Omental fat pad (tissue), 4 donors: ENCODE data around the gene FSD1. TPM values are rescaled to one million over a fixed set of nuclear protein-coding genes. Genes with fewer than 3 reads are reported as not detected.

Experiments
- ATAC-seq: fragments of 150-250 bp; one replicate; pipeline ENCODE4 v1.9.1; 2016; ENCODE audit warnings: mild to moderate bottlenecking, moderate library complexity; ENCODE audit not compliant: low FRiP score
- DNase-seq: peaks from one replicate; pipeline ENCODE4 v3.0.0-alpha.2; 2019; ENCODE audit warnings: low spot score
- total RNA-seq, 4 donors: library from RNA; depleted of rRNA; stranded (reverse); fragments of >200 nt; gene quantifications; one replicate each; pipeline ENCODE4 v1.1.0, GENCODE V29; 2016
- TF ChIP-seq, protein P1 (sequence below), 3 donors: fragments of 450-650 bp; IDR thresholded peaks; one replicate each; pipeline ENCODE4 v1.5.1; 2016 to 2017; ENCODE audit warnings: antibody characterized with exemption in 3 of 3, mild to moderate bottlenecking in 3 of 3, moderate library complexity in 2 of 3

Gene FSD1
- total RNA-seq, 4 donors from 2014 or later, result not detected

DNA sequence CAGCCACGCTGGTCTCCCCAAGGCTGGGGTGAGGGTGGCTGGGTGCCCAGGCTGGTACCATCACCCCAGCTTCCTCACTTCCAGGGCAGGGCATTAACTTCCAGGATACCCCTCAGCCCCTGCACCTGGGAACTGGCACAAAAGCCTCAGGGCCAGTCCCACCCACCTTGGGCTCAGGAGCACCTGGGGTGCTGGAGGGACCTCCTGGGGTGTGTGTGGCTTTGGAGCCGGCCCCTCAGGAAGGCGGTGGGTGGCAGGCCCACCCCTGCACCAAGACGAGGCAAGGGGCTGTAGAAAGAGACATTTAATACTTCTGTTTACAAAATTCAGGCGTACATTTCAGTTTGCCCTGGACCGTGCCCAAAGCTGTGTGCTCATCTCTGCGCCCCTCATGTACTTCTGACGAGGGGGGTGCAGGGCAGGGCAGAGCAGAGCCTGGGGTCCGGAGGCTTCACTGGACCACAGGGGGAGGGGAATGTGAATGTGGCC, 55.7 kb downstream of the FSD1 start:
- DNase-seq (no peak), ATAC-seq (no peak)
- TF ChIP-seq, protein P1, sequence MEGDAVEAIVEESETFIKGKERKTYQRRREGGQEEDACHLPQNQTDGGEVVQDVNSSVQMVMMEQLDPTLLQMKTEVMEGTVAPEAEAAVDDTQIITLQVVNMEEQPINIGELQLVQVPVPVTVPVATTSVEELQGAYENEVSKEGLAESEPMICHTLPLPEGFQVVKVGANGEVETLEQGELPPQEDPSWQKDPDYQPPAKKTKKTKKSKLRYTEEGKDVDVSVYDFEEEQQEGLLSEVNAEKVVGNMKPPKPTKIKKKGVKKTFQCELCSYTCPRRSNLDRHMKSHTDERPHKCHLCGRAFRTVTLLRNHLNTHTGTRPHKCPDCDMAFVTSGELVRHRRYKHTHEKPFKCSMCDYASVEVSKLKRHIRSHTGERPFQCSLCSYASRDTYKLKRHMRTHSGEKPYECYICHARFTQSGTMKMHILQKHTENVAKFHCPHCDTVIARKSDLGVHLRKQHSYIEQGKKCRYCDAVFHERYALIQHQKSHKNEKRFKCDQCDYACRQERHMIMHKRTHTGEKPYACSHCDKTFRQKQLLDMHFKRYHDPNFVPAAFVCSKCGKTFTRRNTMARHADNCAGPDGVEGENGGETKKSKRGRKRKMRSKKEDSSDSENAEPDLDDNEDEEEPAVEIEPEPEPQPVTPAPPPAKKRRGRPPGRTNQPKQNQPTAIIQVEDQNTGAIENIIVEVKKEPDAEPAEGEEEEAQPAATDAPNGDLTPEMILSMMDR (IDR thresholded peaks at IDR 0.05), result no peak

DNA sequence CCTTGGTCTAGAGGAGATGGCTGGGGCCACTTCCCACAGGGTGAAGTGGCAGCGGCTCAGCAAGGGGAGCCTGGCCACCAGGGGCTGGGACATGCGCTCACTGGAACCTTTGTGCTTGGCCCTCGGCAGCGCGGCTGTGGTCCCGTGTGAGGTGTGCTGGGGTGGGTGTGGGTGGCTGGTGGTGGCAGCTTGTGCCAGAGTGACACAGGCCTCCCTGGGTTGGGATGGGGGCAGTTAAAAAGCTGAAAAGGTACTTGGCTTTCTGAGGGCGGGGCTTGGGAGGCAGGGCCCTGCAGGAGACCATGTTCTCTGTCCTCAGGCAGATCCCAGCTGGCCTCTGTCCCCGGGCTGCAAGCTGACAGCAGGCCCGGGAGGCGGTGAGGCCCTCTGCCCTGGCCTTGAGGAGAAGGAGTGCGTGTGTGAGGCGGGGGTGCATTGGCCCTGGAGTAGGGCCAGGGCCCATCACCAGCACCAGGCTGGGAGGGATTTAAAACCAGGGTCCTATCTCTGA, 56.3 kb downstream of the FSD1 start:
- no peak for ATAC-seq
- TF ChIP-seq, protein P1 (IDR thresholded peaks at IDR 0.05), result no peak
- no peak for DNase-seq

DNA sequence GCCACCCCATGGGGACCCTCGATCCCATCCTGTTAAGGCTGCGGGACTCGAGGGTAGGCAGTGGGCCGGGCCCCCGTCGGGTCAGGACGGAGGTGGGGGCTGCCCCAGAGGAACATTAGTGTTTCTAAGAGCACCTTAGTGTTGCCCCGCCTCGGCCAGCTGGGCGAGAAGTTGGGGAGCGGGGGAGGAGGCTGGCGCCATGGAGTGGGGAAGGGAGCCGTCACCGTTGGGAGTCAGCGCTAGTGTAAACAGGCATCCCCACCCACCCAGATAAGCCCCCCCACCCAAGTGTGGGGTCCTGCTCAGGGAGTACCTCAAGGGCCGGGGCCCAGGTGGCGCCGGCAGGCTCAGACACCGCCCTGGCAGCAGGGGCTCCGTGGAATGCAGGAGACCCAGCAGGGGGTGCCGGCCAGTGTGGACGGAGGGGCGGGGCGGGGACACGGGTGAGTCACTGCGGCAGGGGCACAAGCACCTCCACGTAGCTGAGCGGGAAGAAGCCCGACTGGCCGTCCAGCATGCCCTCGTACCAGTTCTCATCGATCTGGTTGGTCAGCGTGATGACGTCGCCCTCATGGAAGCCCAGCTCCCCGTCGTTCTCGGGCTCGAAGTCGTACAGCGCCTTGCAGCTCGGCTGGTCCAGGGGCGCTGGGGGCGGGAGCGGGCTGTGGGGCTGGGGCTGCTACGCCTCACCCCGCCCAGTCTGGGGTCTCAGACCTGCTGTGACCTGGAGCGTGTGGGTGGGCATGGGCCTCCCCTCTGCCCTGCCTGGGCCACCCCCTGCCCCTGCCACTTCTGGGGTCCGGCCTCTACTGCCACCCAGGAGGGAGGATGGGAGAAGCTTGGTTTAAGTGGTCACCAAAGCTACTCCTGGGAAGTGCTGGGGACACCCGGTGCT, 57.0 kb downstream of the FSD1 start:
- ATAC-seq (no peak), DNase-seq (no peak)
- TF ChIP-seq, protein P1 (IDR thresholded peaks at IDR 0.05), result no peak

DNA sequence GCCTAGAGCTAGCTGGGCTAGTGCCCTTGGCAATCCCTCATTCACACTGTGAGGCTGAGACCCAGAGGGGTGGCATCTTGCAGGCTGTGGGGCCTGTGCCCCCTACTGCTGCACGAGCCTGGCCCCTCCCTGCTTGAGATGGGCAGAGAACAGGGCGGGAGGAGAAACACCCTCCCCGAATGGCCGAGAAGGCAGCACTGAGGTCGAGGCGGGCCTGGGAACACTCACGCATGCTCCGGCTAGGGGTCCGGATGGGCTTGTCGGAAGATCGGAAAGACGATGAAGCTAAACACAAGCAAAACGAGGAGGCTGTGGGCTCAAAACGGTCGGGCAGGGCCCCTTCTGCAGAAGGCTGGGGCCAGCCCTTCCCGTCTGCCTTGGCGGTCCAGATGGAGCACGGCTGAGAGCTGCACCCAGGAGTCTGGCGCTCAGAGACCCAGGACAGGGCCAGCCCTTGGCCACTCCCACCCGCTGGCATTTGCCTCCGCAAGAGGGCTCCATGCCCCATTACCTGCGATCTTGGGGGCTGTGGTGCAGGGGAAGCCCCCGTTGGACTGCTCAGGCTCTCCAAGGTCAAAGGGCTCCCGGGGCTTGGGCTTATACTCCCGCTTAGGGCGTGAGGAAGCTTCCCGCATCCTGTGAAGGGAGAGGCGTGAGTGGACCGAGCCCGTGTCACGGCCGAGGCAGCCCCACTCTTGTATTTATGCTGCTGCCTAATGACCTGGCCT, 57.9 kb downstream of the FSD1 start:
- TF ChIP-seq, protein P1 (IDR thresholded peaks at IDR 0.05), result no peak
- ATAC-seq (no peak), DNase-seq (no peak)

DNA sequence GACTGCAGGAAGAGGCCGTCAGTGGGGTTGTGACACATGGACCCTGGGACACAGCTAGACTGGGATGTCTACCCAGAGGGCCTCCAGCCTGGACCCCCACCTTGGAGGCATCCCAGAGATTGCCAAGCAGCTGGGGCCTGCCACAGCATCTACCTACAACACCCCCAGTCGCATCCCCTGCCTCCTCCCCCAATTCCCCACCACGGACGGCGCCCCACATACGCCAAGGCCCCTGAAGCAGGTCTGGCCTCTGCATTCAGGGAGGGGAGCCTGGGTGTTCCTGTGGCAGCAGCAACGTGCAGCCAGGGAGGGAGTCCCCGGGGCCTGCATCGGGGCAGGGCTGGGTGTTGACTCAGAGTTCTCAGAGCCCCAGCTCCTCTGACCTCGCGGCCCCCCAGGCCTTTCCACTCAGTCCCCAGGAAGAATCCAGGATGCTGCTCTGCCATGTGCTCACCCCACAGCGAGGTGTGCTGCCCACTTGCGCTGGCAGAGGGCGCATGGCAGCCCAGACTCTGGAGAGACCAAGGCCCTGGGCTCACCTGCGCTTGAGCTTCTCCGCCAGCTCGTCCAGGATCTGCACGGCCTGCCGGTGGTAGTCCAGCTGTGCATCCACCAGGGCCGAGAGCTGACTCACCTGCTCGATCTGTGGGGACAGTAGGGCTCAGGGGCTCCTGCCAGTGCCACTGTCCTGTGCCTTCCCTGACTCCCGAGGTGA, 58.6 kb downstream of the FSD1 start:
- TF ChIP-seq, protein P1 (IDR thresholded peaks at IDR 0.05), result no peak
- no peak for DNase-seq
- ATAC-seq, result no peak

DNA sequence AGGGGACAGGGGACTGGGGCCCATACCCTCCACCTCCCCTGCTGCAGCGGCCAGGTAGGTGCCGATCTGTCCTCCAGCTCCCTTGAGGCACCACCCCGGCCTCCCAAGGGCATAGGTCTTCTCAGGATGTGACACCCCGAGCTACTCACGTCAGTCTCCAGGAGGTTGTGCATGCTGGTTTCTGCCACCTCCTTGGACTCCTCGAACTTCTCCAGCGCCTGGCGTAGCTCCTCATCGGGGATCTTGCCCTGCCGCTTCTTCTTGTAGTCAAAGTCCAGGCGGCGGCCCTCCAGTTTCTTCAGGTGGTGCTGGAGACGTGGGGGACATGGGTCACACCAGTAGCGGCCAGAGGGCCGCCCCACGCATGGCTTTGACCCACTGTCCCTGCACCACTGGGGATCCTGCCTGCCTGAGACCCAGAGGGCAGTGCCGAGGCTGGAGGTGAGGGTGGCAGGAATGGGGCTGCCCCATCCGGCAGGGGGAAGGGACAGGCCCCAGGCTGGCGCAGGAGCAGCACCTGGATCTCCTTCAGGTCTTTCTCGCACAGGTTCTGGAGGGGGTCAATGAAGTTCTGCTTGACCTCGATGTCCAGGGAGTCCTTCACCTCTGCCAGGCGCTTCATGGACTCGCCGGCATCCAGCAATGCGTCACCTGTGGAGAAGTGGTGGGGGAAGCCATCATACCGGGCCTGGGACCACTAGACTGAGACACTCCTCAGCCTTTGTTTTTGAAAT, 59.3 kb downstream of the FSD1 start:
- no peak for DNase-seq
- ATAC-seq, result no peak
- TF ChIP-seq, protein P1 (IDR thresholded peaks at IDR 0.05), result no peak
